Measurements from ENCODE around the gene STPG2. TPM values are rescaled to one million over a fixed set of nuclear protein-coding genes. Genes with fewer than 3 reads are reported as not detected.

Gene STPG2
- total RNA-seq, 1 experiment from 2014 or later, result 0.20 TPM

DNA sequence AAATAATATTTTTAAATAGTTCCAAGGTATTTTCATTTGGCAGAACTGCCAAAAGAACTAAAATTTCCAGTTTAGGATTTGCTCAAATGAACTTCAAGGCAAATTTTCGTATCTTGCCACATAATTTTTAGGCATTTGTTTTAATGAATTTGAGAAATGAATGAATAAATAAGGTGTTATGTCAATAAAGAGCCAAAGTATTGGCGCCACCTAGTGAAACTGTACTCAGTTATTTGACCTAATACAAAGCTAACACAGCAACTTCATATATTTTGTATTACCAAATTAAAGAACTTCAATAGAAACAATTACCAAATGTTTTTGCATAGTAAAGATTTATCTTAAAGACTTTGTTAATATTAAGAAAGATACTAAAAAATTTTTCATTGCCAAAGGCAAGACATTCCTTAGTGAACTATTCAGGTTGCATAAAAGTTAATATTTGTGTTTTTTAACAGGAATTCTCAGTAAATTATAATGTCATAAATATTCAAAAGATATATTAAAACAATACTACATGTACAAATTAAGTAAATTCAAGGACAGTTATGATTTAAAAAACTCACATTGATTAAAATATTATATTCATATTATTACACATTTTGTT, 50.3 kb downstream of the STPG2 start:
- no peak overlapping the region for H4K91ac ChIP-seq (ENCODE audit: insufficient read length, low read depth, low read length)
- no peak overlapping the region for H2BK15ac ChIP-seq (ENCODE audit: low read depth, low read length)
- H4K5ac ChIP-seq (ENCODE audit: insufficient read length, low read depth, low read length), result no peak overlapping the region
- no peaks in the 10 kb centered on the region for H3K79me2 ChIP-seq (ENCODE audit: insufficient read depth, low read length)
- no CpG with 5 or more reads among the region's 2 CpGs for WGBS (ENCODE audit: extremely low coverage, insufficient read length, low lambda C conversion rate)
- H2AK5ac ChIP-seq (ENCODE audit: insufficient read length, low read length), result no peak overlapping the region
- Mint-ChIP-seq H3K27ac (no peak overlapping the region), H3K36me3 (ENCODE audit: insufficient read depth in 1 of 3, low read depth in 3 of 3) (no peaks in the 10 kb centered on the region), H3K4me1 (no peaks in the 10 kb centered on the region), H3K27me3 (ENCODE audit: low read depth) (no peaks in the 10 kb centered on the region), H3K9me3 (peaks cover 2 to 3% of the 10 kb centered on the region in 2 experiments; a peak in 4 of 5 replicates), H3K4me3 (no peak overlapping the region)
- H3K23ac ChIP-seq (ENCODE audit: insufficient read length, low read depth, low read length), result no peak overlapping the region
- H3K27ac ChIP-seq (ENCODE audit: insufficient read length, low read depth, low read length), result no peak overlapping the region
- no peak overlapping the region for H2BK12ac ChIP-seq (ENCODE audit: insufficient read length, low read depth, low read length)
- no peak overlapping the region for H3T11ph ChIP-seq (ENCODE audit: low read length)
- no peak overlapping the region for H3K56ac ChIP-seq (ENCODE audit: insufficient read length, low read depth, low read length)
- H2BK5ac ChIP-seq (ENCODE audit: insufficient read length, low read length), result no peak overlapping the region
- TF ChIP-seq, protein P1, sequence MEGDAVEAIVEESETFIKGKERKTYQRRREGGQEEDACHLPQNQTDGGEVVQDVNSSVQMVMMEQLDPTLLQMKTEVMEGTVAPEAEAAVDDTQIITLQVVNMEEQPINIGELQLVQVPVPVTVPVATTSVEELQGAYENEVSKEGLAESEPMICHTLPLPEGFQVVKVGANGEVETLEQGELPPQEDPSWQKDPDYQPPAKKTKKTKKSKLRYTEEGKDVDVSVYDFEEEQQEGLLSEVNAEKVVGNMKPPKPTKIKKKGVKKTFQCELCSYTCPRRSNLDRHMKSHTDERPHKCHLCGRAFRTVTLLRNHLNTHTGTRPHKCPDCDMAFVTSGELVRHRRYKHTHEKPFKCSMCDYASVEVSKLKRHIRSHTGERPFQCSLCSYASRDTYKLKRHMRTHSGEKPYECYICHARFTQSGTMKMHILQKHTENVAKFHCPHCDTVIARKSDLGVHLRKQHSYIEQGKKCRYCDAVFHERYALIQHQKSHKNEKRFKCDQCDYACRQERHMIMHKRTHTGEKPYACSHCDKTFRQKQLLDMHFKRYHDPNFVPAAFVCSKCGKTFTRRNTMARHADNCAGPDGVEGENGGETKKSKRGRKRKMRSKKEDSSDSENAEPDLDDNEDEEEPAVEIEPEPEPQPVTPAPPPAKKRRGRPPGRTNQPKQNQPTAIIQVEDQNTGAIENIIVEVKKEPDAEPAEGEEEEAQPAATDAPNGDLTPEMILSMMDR (conservative IDR thresholded peaks at IDR 0.05), result peak; percentile 78
- H2AFZ ChIP-seq (ENCODE audit: low read length), result no peak overlapping the region
- no peak overlapping the region for H3K4me2 ChIP-seq (ENCODE audit: insufficient read depth, insufficient read length, low read length)
- no peaks in the 10 kb centered on the region for H3K27me3 ChIP-seq (ENCODE audit: insufficient read depth, low read length)
- no peak overlapping the region for H3K14ac ChIP-seq (ENCODE audit: insufficient read depth, low read length)
- H4K8ac ChIP-seq (replicated peaks; ENCODE audit: insufficient read length, low read depth, low read length), result no peak overlapping the region
- H3K18ac ChIP-seq (ENCODE audit: insufficient read length, low read depth, low read length), result no peak overlapping the region
- DNase-seq, result no peak
- no peaks in the 10 kb centered on the region for H3K4me1 ChIP-seq (ENCODE audit: insufficient read depth, low read length)
- H3K9me3 ChIP-seq (ENCODE audit: control insufficient read depth, low read depth, low read length), result no peaks in the 10 kb centered on the region
- H3K23me2 ChIP-seq (ENCODE audit: insufficient read length, low read depth, low read length, poor library complexity, severe bottlenecking), result no peaks in the 10 kb centered on the region
- no peaks in the 10 kb centered on the region for H3K79me1 ChIP-seq (ENCODE audit: insufficient read depth, low read depth, low read length, poor library complexity, severe bottlenecking)
- no peaks in the 10 kb centered on the region for H4K20me1 ChIP-seq (ENCODE audit: control insufficient read depth, insufficient read depth, insufficient read length)
- H2BK20ac ChIP-seq (ENCODE audit: low read depth, low read length, poor library complexity, severe bottlenecking), result no peak overlapping the region
- no peak overlapping the region for H3K9ac ChIP-seq (ENCODE audit: extremely low read depth, insufficient read length, low read length)
- no peak overlapping the region for H2BK120ac ChIP-seq (ENCODE audit: low read depth, low read length, poor library complexity, severe bottlenecking)
- H3K4ac ChIP-seq (ENCODE audit: low read depth, low read length), result no peak overlapping the region

All from H9 (cell line).